CD14-positive monocyte (primary cell): ENCODE measurements around the gene CDH4. TPM values are rescaled to one million over a fixed set of nuclear protein-coding genes. Genes with fewer than 3 reads are reported as not detected.

ENCODE experiments used
- DNase-seq, 3 donors: peaks; one replicate each; pipeline ENCODE4 v3.0.0-alpha.2; 2011 to 2022
- H2AFZ ChIP-seq: 2 replicates; pipeline ENCODE4 v1.6.0; 2012; ENCODE audit warnings: mild to moderate bottlenecking, low read depth, low read length, inconsistent platforms; ENCODE audit not compliant: insufficient read depth, poor library complexity, severe bottlenecking
- H3K27ac ChIP-seq, 2 donors: 1 replicate in 1 of 2; 2 replicates in 1 of 2; pipeline ENCODE4 v1.5.1; 2012 to 2013; ENCODE audit warnings: low read length in 2 of 2, control low read depth in 1 of 2, inconsistent platforms in 1 of 2, low read depth in 1 of 2, mild to moderate bottlenecking in 1 of 2
- H3K27me3 ChIP-seq, 2 donors: one replicate each; pipeline versions ENCODE4 v1.6.0 to v1.6.1; 2011 to 2013; ENCODE audit warnings: low read length in 2 of 2; ENCODE audit not compliant: control insufficient read depth in 2 of 2, insufficient read depth in 2 of 2
- H3K36me3 ChIP-seq, 2 donors: replicated peaks in 1 of 2; 1 replicate in 1 of 2; 2 replicates in 1 of 2; pipeline versions ENCODE4 v1.5.1 to v1.6.1; 2012 to 2013; ENCODE audit warnings: low read length in 2 of 2, control low read depth in 1 of 2, inconsistent platforms in 1 of 2, mild to moderate bottlenecking in 1 of 2; ENCODE audit not compliant: insufficient read depth in 2 of 2, control insufficient read depth in 1 of 2
- H3K4me1 ChIP-seq, 2 donors: 1 replicate in 1 of 2; 2 replicates in 1 of 2; pipeline versions ENCODE4 v1.5.1 to v1.6.1; 2012 to 2013; ENCODE audit warnings: low read length in 2 of 2, control low read depth in 1 of 2, inconsistent platforms in 1 of 2, mild to moderate bottlenecking in 1 of 2, moderate library complexity in 1 of 2; ENCODE audit not compliant: insufficient read depth in 2 of 2, control insufficient read depth in 1 of 2
- H3K4me2 ChIP-seq: replicated peaks from 2 replicates; pipeline ENCODE3; 2012; ENCODE audit warnings: low read length, moderate library complexity, mild to moderate bottlenecking; ENCODE audit not compliant: poor library complexity, severe bottlenecking; ENCODE audit errors: extremely low read depth
- H3K4me3 ChIP-seq, 3 experiments: fragments of 200-600 bp in 1 of 3; sonication (generic) in 1 of 3; replicated peaks in 1 of 3; 1 replicate in 2 of 3; 2 replicates in 1 of 3; pipeline ENCODE4 v1.5.1; 2011 to 2013; ENCODE audit warnings: low read length in 3 of 3, mild to moderate bottlenecking in 3 of 3, control low read depth in 2 of 3, low read depth in 2 of 3, inconsistent platforms in 1 of 3, moderate library complexity in 1 of 3
- H3K79me2 ChIP-seq: 2 replicates; pipeline ENCODE4 v1.6.0; 2012; ENCODE audit warnings: mild to moderate bottlenecking, control low read depth, inconsistent platforms, low read length, moderate library complexity; ENCODE audit not compliant: insufficient read depth
- H3K9ac ChIP-seq: 2 replicates; pipeline ENCODE4 v1.6.0; 2017; ENCODE audit warnings: low read length, mild to moderate bottlenecking; ENCODE audit not compliant: insufficient read depth, poor library complexity, severe bottlenecking
- H3K9me3 ChIP-seq, 2 donors: replicated peaks in 1 of 2; 1 replicate in 1 of 2; 2 replicates in 1 of 2; pipeline versions ENCODE4 v1.5.1 to v1.6.1; 2012 to 2013; ENCODE audit warnings: low read length in 2 of 2, control low read depth in 1 of 2; ENCODE audit not compliant: control insufficient read depth in 1 of 2, insufficient read depth in 1 of 2
- H4K20me1 ChIP-seq: 2 replicates; pipeline ENCODE4 v1.6.0; 2012; ENCODE audit warnings: mild to moderate bottlenecking, low read length, control low read depth, moderate library complexity; ENCODE audit not compliant: insufficient read depth
- H3K27ac Mint-ChIP-seq, 7 donors: one replicate each; pipeline ENCODE4 v1.8.0; 2020; ENCODE audit warnings: mild to moderate bottlenecking in 7 of 7, mixed read lengths in 7 of 7, moderate library complexity in 6 of 7, inconsistent platforms in 2 of 7
- H3K27me3 Mint-ChIP-seq, 3 donors: one replicate each; pipeline ENCODE4 v1.8.0; 2021 to 2022; ENCODE audit warnings: low read depth in 3 of 3, mild to moderate bottlenecking in 3 of 3, mixed read lengths in 3 of 3, moderate library complexity in 3 of 3, inconsistent platforms in 1 of 3
- H3K36me3 Mint-ChIP-seq, 2 donors: one replicate each; pipeline ENCODE4 v1.8.0; 2020; ENCODE audit warnings: mixed read lengths in 2 of 2, inconsistent platforms in 1 of 2, mild to moderate bottlenecking in 1 of 2
- H3K4me1 Mint-ChIP-seq: one replicate; pipeline ENCODE4 v1.8.0; 2020; ENCODE audit warnings: mild to moderate bottlenecking, mixed read lengths
- H3K4me3 Mint-ChIP-seq, 2 donors: one replicate each; pipeline ENCODE4 v1.8.0; 2020; ENCODE audit warnings: mild to moderate bottlenecking in 2 of 2, mixed read lengths in 2 of 2, moderate library complexity in 1 of 2
- H3K9me3 Mint-ChIP-seq, 7 donors: one replicate each; pipeline ENCODE4 v1.8.0; 2020 to 2022; ENCODE audit warnings: mixed read lengths in 7 of 7, mild to moderate bottlenecking in 6 of 7, moderate library complexity in 6 of 7, inconsistent platforms in 2 of 7
- CTCF ChIP-seq: fragments of 200-600 bp; IDR thresholded peaks from one replicate; pipeline ENCODE4 v1.8.0; 2022; ENCODE audit warnings: antibody characterized with exemption, mild to moderate bottlenecking
- WGBS: methylation state at CpG from one replicate; pipeline ENCODE4 v1.1.5; 2013; ENCODE audit warnings: missing lambda C conversion rate; ENCODE audit not compliant: insufficient coverage; 5-methylcytosine and 5-hydroxymethylcytosine counted together
- intact Hi-C, 2 donors: fragments of 100-400 bp; cut with micrococcal nuclease; formaldehyde crosslinking; loops; one replicate each; pipeline versions ENCODE4 v1.15.0 to v1.15.1; 2023
- polyA plus RNA-seq, 3 donors: library from polyadenylated mRNA; depleted of rRNA in 1 of 3; unstranded in 2 of 3; stranded (reverse) in 1 of 3; fragments of 300-500 nt in 2 of 3; fragments of >200 nt in 1 of 3; fragmentation: Illumina TruSeq in 2 of 3; gene quantifications; 1 replicate in 2 of 3; 2 replicates in 1 of 3; pipeline ENCODE4 v1.2.3, GENCODE V29; 2012 to 2021

Gene CDH4
- polyA plus RNA-seq, 3 donors = not detected

GRCh38 chr20:61813791-61814190 is 561.7 kb downstream of the CDH4 start:
- H3K9me3 ChIP-seq = peaks cover 0 to 95% of the 10 kb centered on the region in 2 donors
- intact Hi-C loops = no loop called here
- H3K79me2 ChIP-seq = no peaks in the 10 kb centered on the region
- no peak overlapping the region for H3K27ac Mint-ChIP-seq
- H3K4me1 ChIP-seq = no peaks in the 10 kb centered on the region
- no peak for TF ChIP-seq CTCF
- H4K20me1 ChIP-seq = no peaks in the 10 kb centered on the region
- no peaks in the 10 kb centered on the region for H3K4me1 Mint-ChIP-seq
- H3K27me3 Mint-ChIP-seq = peaks cover 0 to 1% (median 0%) of the 10 kb centered on the region in 3 donors
- no peak overlapping the region for H3K4me3 ChIP-seq
- no peak overlapping the region for H3K4me2 ChIP-seq
- H3K9me3 Mint-ChIP-seq = peaks cover 0 to 43% (median 27%) of the 10 kb centered on the region in 7 donors
- H3K4me3 Mint-ChIP-seq = no peak overlapping the region
- no peak for DNase-seq
- no peaks in the 10 kb centered on the region for H3K27me3 ChIP-seq
- H3K36me3 ChIP-seq = no peaks in the 10 kb centered on the region
- no peak overlapping the region for H3K27ac ChIP-seq
- no peaks in the 10 kb centered on the region for H3K36me3 Mint-ChIP-seq
- H3K9ac ChIP-seq = no peak overlapping the region
- WGBS = 87% methylated on average over 7 of the region's 7 CpGs
- H2AFZ ChIP-seq = no peak overlapping the region

- no peak for DNase-seq
- no peaks in the 10 kb centered on the region for H4K20me1 ChIP-seq
- no peaks in the 10 kb centered on the region for H3K79me2 ChIP-seq
- Mint-ChIP-seq H3K27ac (no peak overlapping the region), H3K36me3 (no peaks in the 10 kb centered on the region), H3K27me3 (peaks cover 0 to 3% (median 0%) of the 10 kb centered on the region in 3 donors), H3K4me1 (no peaks in the 10 kb centered on the region), H3K9me3 (peaks cover 0 to 42% (median 28%) of the 10 kb centered on the region in 7 donors), H3K4me3 (no peak overlapping the region)
- TF ChIP-seq CTCF = no peak
- no peaks in the 10 kb centered on the region for H3K27me3 ChIP-seq
- no peak overlapping the region for H3K4me2 ChIP-seq
- no peak overlapping the region for H3K4me3 ChIP-seq
- no peak overlapping the region for H3K9ac ChIP-seq
- intact Hi-C loops = no loop called here
- H3K27ac ChIP-seq = no peak overlapping the region
- H3K36me3 ChIP-seq = no peaks in the 10 kb centered on the region
- H3K4me1 ChIP-seq = no peaks in the 10 kb centered on the region
- H3K9me3 ChIP-seq = peaks cover 0 to 95% of the 10 kb centered on the region in 2 donors
- no peak overlapping the region for H2AFZ ChIP-seq
- WGBS = 98% methylated on average over 5 of the region's 11 CpGs
These were observed 562.2 kb downstream of the CDH4 start for GRCh38 chr20:61814244-61814643.
